Fibroblast of skin of abdomen (primary cell): Measurements from ENCODE around the gene ATAD5.
"Not testable (repeated sequence)": the region's sequence is repeated elsewhere in the genome, so short reads cannot be mapped to it uniquely, and the experiment has no call there.

ENCODE experiments used
- DNase-seq: peaks from one replicate; pipeline ENCODE4 v3.0.0-alpha.2; 2013

The ATAD5 gene

DNA sequence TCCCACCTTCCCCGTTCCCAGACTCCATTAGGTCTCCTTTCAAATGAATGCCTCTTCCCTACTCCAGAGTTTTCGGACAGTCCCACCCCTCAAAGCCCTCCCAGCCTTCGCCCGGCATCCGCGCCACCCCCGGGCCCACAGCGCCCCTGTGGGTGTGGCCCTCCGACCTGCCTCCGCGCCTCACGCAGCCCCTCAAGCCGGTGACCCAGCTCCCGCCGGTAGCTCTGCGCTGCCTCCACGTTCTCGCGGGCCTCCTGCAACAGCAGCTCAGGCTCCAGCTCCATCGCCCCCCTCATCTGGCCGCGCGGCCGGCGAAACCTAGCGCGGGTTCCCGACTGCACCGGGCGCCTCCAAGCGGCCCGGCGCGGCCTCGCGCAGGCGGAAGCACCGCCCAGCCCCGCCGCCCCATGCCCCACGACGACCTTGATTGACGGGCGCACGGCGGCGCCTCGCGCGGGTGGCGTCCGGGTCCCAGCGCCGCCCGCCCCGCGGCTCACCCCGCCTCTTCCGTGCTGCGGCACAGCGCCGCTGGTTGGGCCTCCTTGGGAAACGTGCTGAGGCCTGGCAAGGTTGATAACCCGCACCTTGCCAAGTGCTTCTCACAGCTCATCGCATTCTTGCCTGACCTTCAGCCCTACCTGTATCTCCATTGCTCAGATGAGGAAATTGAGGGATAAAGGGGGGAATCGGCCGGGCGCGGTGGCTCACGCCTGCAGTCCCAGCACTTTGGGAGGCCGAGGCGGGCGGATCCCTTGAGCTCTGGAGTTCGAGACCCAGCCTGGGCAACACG, 7.2 kb upstream of the ATAD5 start, which contains the start of gene CRLF3:
Gene CRLF3 (minus strand): TSS at position 337 of the 790 bp plus-strand sequence. CDS start 41 bp downstream, at position 296.
- DNase-seq, result peak; percentile 92

DNA sequence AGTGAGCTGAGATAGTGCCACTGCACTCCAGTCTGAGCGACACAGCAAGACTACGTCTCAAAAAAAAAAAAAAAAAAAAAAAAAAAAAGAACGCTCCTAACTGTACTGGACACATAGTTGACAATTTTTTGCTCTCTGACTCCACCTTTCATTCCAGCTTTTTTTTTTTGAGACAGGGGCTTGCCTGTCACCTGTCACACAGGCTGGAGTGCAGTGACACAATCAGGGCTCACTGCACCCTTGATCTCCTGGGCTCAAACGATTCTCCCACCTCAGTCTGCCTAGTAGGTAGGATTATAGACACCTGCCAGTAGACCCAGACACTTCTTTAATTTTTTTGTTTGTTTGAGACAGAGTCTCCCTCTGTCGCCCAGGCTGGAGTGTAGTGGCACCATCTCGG, 4.7 kb upstream of the ATAD5 start:
- no peak for DNase-seq

DNA sequence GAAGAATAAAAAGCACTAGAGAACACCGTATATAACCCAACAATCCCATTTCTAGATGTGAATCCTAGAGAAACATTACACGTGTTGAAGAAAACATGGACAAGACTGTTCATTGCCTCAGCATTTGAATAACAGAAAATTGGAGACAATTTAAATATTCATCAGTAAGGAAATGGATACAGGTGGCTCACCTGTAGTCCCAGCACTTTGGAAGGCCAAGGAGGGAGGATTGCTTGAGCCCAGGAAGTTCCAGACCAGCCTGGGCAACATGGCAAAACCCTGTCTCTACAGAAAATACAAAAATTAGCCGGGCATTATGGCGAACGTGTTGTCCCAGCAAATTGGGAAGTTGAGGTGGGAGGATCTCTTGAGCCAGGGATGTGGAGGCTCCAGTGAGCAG, 2.7 kb upstream of the ATAD5 start:
- DNase-seq, result no peak

- DNase-seq, result peak; percentile 10
Measured at GRCh38 chr17:30831257-30831656, 509 bp upstream of the ATAD5 start.

GRCh38 chr17:30832438-30833124, 815 bp downstream of the ATAD5 start:
- no peak for DNase-seq

GRCh38 chr17:30838202-30838807, 6.5 kb downstream of the ATAD5 start:
- DNase-seq, result no peak

- no peak for DNase-seq
Measured at GRCh38 chr17:30840771-30841170, 9.0 kb downstream of the ATAD5 start.

GRCh38 chr17:30848021-30848420, 16.3 kb downstream of the ATAD5 start:
- DNase-seq, result no peak

DNA sequence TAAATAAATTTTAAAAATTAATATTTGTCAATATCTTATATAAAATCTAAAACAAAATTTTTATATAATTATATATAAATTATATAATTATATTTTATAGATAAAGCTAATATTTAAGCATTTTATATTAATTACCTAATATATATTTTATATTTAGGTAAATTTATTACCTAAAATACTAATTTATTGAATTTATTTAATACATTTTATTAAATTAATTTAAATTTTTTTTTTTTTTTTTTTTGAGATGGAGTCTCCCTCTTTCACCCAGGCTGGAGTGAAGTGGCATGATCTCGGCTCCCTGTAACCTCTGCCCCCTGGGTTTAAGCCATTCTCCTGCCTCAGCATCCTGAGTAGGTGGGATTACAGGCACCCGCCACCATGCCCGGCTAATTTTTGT, 22.4 kb downstream of the ATAD5 start:
- DNase-seq, result no peak

DNA sequence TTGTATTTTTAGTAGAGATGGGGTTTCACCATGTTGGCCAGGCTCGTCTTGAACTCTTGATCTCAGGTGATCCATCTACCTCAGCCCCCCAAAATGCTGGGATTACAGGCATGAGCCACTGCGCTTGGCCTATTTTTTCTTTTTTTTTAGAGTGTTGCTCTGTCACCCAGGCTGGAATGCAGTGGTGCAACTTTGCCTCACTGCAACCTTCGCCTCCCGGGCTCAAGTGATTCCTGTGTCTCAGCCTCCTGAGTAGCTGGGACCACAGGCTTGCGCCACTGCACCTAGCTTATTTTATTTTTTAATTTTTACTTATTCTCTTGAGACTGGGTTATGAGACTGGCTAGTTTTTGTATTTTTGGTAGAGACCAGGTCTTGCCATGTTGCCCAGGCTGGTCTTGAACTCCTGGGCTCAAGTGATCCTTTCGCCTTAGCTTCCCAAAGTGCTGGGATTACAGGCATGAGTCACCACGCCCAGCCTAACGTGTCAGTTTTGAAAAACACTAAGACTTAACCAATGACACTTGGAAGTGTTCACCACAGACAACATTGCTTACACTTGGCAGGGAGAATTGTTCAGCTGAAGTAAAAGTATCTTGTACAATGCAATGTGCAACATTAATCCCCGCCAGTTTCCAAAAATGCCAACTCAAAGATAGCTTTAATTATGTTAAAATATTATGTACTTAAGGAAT, 26.9 kb downstream of the ATAD5 start:
- DNase-seq, result peak; percentile 1

GRCh38 chr17:30864636-30865035, 32.9 kb downstream of the ATAD5 start:
- no peak for DNase-seq

- no peak for DNase-seq
Measured at GRCh38 chr17:30869005-30869404, 37.2 kb downstream of the ATAD5 start.

- no peak for DNase-seq
Measured at GRCh38 chr17:30886187-30886586, 54.4 kb downstream of the ATAD5 start.

DNA sequence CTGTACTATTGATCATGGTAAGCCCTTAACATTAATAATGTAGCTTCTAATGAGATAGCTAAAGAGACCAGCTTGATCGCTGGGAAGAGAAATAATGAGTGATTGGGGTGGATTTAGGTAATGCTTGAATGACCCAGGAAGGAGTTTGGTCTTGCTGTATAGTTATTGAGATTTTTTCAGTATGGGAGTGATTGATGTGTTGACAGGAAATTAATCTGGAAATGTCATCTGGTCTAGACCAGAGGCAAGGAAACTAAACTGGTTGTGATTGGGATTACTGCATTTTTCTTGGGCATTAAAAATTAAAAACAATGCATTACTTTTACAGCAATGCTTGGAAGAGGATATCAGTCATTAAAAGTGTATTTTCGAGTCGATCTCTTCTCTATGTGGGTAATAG, 62.5 kb downstream of the ATAD5 start:
- no peak for DNase-seq

DNA sequence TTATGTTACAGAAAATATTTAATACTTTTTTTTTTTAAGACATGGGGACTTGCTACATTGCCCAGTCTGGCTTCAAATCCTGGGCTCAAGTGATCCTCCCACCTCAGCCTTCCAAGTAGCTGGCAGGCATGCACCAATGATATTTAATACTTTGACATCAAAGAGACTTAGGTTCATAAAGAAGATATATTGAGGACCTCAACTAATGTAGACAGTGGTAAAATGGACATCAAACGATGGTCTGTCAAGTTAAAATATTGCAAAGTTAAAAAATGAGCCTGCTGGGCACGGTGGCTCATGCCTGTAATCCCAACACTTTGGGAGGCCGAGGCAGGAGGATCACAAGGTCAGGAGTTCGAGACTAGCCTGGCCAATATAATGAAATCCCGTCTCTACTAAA, 65.5 kb downstream of the ATAD5 start:
- DNase-seq, result no peak

GRCh38 chr17:30905742-30906100, 74.0 kb downstream of the ATAD5 start:
- DNase-seq, result no peak

GRCh38 chr17:30906101-30906911, 74.5 kb downstream of the ATAD5 start, which contains the start of gene TEFM:
Gene TEFM, minus strand, starts transcription at chr17:30906238. Its CDS starts 40 bp downstream, at chr17:30906198.
- DNase-seq, result peak; percentile 89

DNA sequence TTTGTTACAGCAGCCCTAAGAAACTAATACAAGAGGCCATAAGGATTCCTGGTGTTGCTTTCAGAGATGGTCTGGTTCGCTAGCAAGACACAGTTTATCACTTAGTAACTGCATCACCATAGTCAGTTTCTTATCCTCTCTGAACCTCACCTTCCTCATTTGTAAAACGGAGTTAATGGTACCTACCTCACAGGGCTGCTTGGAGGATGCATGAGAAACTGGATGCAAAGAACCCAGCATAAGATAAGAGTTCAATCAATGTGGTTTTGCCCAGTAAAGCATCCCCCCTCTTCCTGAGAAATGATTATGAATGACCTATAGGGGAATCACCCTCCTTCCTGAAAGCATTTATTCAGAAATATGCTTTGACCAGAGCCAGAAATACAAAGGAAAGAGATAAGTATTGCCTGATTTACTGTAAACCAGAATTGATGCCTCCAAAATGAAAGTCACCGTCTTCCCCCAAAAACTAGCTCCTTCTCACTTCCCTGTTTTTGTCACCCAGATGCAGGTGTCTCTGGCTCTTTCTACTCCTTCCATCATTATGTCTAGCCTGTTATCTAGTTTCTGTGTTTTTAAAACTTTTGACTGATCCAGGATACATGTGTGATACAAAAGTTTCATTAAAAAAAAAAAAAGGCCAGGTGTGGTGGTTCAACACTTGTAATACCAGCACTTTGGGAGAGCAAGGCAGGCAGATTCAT, 77.1 kb downstream of the ATAD5 start:
- DNase-seq, result no peak

GRCh38 chr17:30910151-30910550, 78.4 kb downstream of the ATAD5 start:
- not testable (repeated sequence) for DNase-seq

DNA sequence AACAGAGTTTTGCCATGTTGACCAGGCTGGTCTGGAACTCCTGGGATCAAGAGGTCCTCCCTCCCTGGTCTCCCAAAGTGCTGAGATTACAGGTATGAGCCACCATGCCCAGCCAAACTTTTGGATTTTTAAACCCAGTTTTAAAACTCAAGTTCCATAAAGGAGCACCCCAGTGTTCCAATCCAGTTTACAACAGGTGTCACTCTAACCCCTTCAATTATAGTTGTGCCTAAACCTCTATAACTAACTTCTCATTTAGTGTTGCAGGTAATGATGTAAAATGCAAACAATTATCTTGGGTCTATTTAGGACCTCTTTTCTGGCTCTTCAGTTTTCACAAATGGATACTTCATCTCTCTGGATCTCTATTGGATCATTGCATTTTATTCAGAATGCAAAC, 82.2 kb downstream of the ATAD5 start:
- no peak for DNase-seq

DNA sequence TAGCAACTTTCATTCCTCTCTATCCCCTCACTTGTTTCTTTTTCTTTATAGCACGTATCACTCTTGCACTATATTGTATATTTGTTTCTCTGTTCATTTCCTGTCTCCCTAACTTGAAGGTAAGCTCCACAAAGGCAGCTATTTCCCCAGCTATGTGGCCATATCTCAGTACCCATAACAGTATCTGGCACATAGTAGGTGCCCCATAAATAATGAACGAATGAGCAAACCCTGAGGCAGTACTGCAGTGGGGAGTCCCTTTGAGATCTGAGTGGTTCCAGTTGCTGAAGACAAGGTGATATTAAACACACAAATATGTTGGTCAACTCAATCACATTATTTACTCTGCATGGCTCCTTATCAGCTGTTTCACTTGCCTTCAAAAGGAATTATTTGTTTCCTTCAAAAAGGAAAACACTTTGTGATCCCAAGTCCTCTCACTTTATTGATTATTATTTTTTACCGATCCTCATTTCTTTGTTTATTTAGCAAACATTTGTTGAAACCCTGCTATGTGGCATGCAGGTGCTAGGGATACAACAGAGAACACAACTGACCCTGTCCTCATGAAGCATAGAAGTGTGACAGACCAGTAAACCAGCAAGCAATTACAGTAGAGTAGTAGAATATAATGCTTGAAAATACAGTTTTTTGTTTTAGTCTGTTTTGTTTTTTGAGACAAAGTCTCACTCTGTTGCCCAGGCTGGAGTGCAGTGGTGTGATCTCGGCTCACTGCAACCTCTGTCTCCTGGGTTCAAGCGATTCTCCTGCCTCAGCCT, 84.3 kb downstream of the ATAD5 start:
- DNase-seq, result no peak
